ENCODE results near the gene SLC17A7.
"Not testable (repeated sequence)": the region's sequence is repeated elsewhere in the genome, so short reads cannot be mapped to it uniquely, and the experiment has no call there.

SLC17A7 gene

DNA sequence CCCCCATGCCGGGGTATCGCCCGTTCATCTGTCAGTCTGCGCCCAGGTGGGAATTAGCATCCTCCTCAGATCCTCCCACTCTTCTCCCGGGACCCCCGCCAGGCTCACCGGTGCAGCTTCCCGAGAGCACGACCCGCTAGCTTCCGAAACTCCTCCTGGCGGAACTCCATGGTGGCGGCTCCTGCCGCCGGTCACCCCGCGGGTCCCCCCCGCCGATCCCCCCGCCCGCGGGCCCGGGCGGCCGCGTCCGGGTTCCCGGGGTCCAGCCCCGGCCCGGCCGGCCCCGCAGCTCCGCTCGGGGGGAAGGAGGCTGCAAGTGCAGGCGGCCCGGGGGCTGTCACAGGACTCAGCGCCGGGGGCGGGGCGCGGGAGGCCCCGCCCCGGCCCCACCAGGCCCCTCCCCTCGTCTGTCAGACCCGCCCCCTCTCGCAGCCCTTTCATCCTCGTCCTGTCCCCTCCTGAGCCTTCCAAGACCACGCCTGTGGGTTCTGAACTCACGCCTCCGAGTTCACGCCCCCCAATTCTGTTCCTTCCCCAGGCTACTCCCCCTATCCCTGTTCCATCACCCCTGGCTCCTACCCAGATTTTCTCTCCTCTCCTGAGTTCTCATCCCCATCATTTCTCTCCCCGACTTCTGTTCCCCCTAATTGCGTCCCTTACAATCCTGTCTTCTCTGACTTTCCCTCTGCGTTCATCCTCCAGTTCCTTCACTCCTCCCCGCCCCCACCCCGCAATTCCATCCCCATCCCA lies at the start of gene SLC17A7:
TSS of gene SLC17A7 (minus strand) at position 318 of the 750 bp plus-strand sequence. CDS start at position 170, 148 bp downstream.
- no peak for DNase-seq (ENCODE audit: low spot score)

DNA sequence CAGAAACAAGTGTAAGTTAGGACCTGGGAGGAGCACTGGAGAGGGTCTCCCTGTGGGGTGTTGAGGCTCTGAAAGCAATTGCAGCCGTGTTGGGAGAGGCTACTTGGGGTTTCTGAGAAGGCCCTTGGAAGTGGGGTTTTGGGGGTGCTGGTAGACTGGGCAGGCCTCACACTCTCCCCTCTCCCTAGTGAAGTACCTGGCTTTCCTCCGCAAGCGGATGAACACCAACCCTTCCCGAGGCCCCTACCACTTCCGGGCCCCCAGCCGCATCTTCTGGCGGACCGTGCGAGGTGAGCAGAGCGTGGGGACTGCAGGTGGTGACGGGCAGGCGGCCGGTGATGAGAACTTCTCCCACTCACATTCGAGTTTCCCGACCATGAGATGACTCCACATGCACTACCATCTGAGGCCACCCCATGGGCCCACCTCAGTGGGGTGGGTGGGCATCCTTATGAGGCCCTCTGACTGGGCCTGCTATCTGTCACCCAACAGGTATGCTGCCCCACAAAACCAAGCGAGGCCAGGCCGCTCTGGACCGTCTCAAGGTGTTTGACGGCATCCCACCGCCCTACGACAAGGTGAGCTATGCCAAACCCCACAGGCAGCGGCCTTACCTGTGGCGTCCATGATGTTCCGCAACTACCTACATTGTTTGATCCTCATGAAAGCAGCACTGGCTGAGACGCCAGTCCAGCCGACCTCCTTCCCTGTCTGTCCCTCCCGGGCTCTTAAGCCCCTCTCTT lies 49.1 kb upstream of the SLC17A7 start:
- no peak for DNase-seq (ENCODE audit: low spot score)

DNA sequence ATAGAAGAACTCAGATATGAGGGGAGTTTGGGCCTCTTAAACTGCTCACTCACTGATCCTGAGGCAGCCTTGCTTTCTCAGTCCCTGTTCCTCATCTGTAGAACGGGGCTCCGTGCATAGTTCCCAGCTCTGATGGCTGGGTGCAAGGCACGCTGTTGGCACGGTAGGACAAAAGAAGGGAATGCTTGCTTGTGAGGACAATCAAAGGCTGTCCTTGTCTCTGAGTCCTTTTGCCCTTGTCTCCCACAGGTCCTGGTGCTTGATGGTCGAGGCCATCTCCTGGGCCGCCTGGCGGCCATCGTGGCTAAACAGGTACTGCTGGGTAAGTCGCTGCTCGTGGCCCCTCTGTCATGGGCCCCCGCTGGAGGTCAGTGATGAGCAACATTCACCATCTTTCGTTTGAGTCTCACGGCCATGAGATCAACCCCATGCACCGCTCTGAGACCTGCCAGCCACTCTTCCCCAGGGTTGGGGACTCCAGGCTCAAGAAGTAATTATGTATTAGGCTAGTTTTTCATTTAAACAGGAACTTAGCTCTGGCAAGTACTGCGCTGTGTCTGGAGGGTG lies 48.4 kb upstream of the SLC17A7 start:
- DNase-seq (ENCODE audit: low spot score), result no peak

DNA sequence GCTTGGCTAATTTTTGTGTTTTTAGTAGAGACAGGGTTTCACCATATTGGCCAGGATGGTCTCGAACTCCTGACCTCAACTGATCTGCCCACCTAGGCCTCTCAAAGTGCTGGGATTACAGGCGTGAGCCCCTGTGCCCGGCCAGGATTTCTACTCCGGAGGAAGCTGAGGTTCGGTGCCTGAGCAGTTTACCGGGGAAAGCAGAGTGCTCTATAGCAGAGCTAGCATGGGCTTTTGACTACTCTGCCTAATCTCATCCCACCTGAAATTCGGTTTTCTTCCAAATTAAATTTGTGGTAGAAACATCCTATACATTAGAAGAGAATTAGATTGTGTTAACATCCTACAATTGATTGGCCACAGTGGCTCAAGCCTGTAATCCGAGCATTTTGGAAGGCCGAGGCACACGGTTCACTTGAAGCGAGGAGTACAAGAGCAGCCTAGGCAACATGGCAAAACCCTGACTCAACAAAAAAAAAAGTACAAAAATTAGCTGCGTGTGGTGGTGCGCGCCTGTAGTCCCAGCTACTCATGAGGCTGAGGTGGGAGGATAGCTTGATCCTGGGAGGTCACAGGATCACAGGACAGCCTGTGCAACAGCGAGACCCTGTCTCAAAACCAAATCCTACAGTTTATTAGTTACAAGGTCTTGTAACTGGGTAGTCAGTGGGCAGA lies 47.7 kb upstream of the SLC17A7 start:
- DNase-seq (ENCODE audit: low spot score), result no peak

DNA sequence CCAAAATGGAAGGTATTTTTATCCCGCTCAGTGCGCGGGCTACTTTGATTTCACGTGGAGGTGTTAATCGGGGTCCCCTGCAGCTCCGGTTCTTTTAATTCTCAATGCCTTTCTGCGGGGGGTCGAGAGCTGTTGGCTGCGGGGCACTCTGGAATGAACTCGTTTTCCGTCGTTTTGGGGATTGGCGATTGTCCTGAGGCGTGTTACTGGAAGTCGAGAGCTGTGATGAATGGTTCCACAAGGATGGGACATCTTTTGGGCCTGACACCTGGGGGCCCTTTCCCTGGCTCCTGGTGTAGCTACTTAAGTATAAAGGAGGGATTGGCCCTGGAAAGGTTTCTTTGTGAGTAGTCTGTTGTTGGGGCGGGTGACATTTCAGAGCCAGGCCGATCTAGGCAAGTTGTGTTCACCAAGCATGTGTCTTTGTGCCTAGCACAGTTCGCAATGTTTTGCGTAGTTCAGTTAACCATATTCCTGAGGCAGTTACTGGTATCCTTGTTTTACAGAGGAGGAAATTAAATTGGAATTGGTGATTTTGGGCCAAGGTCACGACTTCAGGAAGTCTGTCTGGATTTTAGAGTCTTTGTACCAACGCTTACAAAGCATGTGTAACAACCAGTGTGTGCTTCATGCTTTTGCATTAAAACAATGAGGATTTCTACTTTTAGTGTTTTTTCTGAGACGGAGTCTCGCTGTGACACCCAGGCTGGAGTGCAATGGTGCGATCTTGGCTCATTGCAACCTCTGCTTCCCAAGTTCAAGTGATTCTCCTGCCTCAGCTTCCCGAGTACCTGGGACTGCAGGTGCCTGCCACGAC lies 46.9 kb upstream of the SLC17A7 start:
- DNase-seq (ENCODE audit: low spot score), result no peak

DNA sequence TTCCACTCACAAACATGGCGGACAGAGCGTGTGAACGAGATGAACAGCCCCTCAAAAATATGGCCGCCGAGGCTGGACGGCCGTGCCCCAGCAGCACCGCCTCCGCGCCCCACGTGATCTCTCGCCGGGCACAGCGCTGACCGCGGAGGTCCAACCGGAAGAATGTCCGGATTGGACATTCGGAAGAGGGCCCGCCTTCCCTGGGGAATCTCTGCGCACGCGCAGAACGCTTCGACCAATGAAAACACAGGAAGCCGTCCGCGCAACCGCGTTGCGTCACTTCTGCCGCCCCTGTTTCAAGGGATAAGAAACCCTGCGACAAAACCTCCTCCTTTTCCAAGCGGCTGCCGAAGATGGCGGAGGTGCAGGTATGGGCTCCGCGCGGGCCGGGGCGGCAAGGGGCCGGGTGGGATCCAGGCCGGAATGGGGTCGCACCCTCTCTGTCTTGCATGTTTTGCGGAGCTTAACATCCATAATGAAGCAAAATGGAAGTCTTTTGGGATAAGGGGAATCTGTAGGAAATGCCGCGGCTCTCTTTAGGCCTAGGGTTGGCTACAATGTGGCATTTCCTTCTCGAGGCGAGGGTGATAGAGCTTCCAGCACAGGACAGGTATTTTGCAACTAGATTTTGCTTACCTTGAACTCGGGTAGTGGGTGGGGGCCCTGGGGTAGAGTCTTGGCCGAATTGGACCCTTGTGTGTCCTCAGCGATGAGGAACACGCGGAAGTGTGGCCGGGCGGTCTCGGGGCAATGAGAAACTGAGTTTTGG lies 46.1 kb upstream of the SLC17A7 start, which contains the start of gene RPL13A:
TSS of gene RPL13A (plus strand) at position 332 of the 769 bp plus-strand sequence. CDS start at position 354, 22 bp downstream.
- peak; percentile 100 for DNase-seq (ENCODE audit: low spot score)

DNA sequence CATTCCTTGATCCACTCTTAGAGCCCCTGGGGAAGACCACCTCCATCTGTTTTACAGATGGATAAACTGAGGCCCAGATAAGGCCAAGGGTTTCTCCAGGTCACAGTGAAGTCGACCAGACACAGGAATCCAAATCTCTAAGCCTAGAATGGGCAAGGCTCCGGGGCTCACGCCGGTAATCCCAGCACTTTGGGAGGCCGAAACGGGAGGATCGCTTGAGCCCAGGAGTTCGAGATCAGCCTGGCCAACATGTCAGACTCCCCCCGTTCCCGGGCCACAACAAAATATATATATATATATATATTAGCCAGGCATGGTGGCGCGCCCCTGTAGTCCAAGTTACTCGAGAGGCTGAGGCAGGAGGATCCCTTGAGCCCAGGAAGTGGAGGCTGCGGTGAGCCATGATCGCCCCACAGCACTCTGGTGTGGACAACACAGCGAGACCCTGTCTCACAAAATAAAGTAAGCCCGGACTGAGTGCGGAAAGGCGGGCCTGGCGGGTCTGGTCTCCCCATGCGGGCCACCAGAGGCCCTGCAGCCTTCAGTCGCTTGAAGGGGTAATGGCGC lies 45.5 kb upstream of the SLC17A7 start:
- DNase-seq (ENCODE audit: low spot score), result no peak

DNA sequence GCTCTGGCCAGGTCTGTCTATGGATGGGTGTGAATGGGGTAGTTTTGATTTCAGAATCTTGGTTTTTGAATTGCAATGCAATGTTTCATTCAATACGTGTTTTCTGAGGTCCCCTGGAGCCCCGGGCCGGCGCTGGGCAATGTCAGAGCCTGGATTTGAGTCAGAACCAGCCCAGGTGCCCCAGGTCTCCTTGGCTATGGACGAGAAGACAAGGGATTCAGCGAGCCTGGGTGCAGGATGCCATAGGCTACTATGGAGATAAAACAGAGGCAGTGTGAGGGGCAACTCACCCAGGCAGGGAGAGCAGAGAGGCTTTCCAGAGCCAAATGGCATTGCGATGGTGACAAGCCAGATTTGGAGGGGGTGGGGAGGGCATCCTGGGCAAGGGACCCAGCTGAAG lies 44.9 kb upstream of the SLC17A7 start:
- DNase-seq (ENCODE audit: low spot score), result no peak

DNA sequence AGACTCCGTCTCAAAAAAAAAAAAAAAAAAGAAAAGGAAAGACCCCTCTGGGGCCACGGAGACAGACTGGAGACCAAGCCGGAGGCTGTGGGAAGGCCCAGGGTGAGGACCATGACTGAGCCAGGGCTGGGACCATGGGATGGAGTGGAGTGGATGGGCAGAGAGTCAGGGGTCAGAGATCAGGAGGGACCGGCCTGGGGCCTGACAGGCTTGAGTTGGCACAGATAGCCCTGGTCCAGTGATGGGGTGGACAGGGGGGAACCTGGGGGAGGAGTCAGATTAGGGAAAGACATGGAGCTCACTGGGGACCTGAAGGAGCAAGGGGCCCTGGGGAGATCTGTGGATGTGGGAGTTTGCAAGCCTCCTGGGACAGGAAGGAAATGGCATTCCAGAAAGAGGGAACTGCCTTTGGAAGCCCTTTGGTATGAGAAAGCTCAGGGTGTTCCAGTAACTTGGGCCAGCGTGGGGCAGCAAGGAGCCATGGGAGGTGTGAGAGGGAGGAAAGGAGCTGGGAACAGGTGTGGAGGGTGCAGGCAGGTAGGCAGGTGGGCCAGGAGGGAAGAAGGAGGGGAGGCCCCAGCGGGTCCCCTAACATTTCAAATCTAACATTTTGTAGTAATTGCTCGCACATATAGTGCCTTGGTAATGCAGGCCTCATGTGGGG lies 39.8 kb upstream of the SLC17A7 start:
- no peak for DNase-seq (ENCODE audit: low spot score)

DNA sequence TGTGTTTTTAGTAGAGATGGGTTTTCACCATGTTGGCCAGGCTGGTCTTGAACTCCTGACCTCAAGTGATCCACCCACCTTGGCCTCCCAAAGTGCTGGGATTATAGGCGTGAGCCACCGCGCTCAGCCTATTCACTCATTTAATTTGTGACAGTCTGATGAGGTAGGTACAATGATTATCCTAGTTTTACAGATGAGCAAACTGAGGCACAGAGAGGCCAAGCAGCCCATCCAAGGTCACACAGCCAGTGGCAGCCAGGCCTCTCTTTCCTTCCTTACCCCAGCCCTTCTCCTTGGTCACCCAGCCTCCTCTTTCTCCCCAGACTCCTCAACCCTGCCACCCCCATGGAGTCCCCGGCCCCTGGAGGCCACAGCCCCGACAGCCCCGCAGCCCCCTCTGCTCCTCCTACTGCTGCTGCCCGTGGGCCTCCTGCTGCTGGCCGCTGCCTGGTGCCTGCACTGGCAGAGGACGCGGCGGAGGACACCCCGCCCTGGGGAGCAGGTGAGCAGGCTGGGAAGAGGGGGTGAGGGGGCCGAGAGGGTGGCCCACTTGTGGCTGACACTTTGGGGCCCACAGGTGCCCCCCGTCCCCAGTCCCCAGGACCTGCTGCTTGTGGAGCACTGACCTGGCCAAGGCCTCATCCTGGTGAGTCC lies 38.8 kb upstream of the SLC17A7 start:
- no peak for DNase-seq (ENCODE audit: low spot score)

DNA sequence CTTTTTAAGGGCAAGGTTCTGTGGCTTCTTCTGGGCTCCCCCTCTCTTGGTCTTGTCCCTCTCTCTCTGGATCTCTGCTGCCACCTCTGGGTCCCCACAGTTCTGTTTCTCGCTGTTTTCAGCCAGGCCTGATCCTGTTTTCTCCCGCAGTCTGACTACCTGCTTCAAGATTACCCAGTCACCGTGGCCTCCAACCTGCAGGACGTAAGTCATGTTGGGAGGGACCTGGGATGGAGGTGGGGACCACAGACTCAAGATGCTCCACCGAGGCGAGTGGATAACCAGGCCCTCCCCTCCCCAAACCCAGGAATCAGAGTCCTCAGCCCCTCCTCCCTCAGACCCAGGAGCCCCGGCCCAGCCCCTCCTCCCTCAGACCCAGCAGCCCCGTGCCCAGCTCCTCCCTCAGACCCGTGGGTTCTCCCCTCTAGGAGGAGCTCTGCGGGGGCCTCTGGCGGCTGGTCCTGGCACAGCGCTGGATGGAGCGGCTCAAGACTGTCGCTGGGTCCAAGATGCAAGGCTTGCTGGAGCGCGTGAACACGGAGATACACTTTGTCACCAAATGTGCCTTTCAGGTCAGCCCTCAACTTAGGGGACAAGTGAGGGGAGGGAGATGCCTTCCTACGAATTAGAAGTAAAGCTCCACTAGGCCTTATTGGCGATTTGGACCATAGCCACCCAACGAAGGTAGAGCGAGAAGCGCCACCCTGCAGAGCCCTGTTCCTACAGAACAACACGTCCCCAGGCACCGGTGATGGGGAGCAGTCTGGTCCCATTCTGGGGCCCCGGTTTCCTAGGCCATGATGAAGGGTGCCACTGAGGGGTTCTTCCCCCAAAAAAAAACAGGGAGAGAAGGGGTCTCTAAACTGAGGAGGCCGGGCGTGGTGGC lies 34.9 kb upstream of the SLC17A7 start:
- no peak for DNase-seq (ENCODE audit: low spot score)

DNA sequence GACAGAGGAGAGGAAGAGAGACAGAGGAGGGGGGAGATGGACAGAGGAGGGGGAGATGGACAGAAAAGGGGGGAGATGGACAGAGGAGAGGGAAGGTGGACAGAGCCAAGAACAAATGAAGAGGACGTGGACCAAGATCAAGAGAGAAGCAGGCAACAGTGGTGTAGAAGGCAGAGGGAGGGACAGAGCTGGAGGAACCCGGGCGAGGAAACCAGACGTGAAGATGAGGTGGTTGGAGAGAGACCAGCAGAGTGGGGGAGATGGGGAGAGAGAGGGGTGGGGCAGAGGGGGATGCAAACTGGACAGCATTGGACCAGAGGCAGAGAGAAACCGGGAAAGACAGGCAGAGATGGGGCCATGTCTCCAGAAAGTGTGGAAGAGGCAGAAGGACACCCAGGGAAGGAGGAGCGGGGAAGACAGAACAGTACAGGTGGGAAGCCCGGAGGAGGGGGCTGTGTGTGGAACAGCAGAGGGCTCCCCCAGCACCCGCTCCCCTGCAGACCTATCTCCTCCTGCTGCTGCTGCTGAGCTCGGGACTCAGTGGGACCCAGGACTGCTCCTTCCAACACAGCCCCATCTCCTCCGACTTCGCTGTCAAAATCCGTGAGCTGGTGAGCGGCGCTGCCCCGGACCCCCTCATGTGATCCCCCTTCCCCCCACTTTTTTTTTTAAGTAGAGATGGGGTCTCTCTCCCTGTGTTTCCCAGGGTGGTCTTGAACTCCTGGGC lies 34.0 kb upstream of the SLC17A7 start:
- DNase-seq (ENCODE audit: low spot score), result no peak

DNA sequence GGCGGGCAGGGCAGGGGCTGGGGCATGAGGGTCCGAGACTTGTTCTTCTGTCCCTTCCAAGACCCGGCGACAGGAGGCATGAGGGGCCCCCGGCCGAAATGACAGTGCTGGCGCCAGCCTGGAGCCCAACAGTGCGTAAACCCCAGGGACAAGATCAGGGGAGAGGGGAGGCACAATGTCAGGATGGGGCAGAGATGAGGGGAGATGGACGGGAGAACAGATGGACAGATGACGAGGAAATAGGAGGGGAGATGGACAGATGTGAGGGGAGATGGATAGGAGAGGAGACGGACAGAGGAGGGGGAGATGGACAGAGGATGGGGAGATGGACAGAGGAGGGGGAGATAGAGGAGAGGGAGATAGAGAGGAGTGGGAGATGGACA lies 33.2 kb upstream of the SLC17A7 start:
- DNase-seq (ENCODE audit: low spot score), result no peak

DNA sequence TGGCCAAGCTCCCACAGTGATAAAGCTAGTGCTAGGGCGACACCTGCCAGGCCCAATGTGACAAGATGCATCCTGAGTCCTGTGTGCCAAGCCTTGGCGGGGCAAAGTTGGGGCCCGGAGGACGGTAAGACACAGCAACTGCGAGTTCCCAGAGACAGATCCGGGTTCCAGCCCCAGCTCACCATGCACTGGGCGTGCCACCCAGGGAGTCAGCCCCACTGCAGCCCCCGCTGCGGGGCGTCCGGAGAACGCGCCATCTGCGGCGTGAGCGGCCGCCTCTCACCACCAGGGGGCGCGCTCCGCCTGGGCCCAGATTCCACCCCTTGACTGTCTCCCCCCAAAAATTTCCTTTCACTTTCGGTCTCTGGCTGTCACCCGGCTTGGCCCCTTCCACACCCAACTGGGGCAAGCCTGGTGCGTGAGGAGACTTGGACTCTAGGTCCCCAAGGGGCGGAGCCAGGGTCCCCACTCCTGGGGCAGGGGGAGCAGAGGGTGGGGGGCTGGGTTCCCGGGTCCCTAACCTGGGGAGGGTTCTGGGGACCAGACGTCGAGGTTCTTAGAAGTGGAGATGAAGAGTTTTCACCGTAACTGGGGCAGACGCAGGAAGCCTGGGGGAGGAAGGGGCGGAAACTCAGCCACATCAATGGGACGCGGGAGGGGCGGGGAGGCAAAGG lies 32.7 kb upstream of the SLC17A7 start, which contains the start of gene FLT3LG:
TSS of gene FLT3LG (plus strand) at position 348 of the 674 bp plus-strand sequence. CDS start 425 bp downstream, outside the sequence.
- peak; percentile 56 for DNase-seq (ENCODE audit: low spot score)

DNA sequence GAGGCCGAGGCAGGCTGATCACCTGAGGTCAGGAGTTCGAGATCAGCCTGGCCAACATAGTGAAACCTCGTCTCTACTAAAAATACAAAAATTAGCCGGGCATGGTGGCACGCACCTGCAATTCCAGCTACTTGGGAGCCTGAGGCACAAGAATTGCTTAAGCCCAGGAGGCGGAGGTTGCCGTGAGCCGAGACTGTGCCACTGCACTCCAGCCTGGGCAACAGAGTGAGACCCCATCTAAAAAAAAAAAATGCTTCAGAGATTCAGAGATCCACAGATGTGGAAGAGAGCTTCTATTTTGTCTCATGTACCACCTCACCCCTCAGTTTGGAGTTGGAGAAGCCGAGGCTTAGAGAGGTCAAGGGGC lies 32.2 kb upstream of the SLC17A7 start:
- DNase-seq (ENCODE audit: low spot score), result not testable (repeated sequence)

DNA sequence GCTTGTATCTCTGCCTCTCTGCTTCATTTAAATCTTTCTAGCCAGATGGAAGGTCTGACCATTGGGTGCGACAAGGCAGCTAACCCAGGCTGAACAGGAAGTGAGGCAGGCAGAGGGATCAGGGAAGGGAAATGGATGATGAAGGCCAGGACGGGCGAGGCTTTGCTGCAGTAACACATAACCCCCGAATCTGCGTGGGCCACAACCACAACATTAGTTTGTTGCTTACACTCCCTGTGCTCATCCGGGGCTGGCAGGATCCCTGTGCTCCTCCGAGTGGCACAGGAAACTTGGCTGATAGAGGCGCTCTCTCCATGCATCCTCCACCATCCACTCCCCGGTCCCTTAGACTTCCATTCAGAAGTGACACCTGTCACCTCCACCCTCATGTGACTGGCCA lies 31.6 kb upstream of the SLC17A7 start:
- no peak for DNase-seq (ENCODE audit: low spot score)

DNA sequence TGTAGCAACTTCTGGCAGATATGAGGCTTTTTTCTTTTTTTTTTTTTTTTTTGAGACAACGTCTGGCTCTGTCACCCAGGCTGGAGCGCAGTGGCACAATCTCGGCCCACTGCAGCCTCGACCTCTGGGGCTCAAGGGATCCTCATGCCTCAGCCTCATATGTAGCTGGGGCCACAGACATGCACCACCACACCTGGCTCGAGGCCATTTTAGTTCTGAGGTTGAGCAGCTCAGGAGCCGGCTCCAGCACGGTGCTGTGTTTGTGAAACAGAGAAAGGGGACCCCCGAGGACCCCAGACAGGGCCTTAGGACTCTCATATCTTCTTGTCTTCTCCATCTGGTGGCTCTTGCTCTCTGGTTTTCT lies 29.3 kb upstream of the SLC17A7 start:
- no peak for DNase-seq (ENCODE audit: low spot score)
